GM19023 (cell line): Measurements from ENCODE around the gene RBCK1.
"Not testable (repeated sequence)": the region's sequence is repeated elsewhere in the genome, so short reads cannot be mapped to it uniquely, and the experiment has no call there.

ENCODE experiments used
- ATAC-seq: cut with Tn5 transposase; IDR thresholded peaks from one replicate; pipeline ENCODE4 v1.9.1; 2021; ENCODE audit warnings: mild to moderate bottlenecking, moderate library complexity; ENCODE audit not compliant: unreplicated experiment

RBCK1 gene

GRCh38 chr20:407953-408842 lies at the start of gene RBCK1:
RBCK1 (plus strand) TSS chr20:408299; CDS start chr20:408758, 459 bp downstream.
- ATAC-seq, result peak; percentile 71

- ATAC-seq, result no peak
Measured at GRCh38 chr20:358891-359555, 49.1 kb upstream of the RBCK1 start.

GRCh38 chr20:361561-361960 lies 46.5 kb upstream of the RBCK1 start:
- no peak for ATAC-seq

GRCh38 chr20:362271-363254 lies 45.5 kb upstream of the RBCK1 start:
- no peak for ATAC-seq

- no peak for ATAC-seq
Measured at GRCh38 chr20:363319-364078, 44.6 kb upstream of the RBCK1 start.

- no peak for ATAC-seq
Measured at GRCh38 chr20:364905-365794, 42.9 kb upstream of the RBCK1 start.

GRCh38 chr20:366041-366718 lies 41.9 kb upstream of the RBCK1 start:
- no peak for ATAC-seq

GRCh38 chr20:366719-367485 lies 41.2 kb upstream of the RBCK1 start:
- ATAC-seq, result no peak

- ATAC-seq, result no peak
Measured at GRCh38 chr20:367486-367887, 40.6 kb upstream of the RBCK1 start.

- ATAC-seq, result no peak
Measured at GRCh38 chr20:368915-369314, 39.2 kb upstream of the RBCK1 start.

GRCh38 chr20:370151-370600 lies 37.9 kb upstream of the RBCK1 start:
- ATAC-seq, result no peak

GRCh38 chr20:370977-371754 lies 36.9 kb upstream of the RBCK1 start:
- ATAC-seq, result no peak

- ATAC-seq, result no peak
Measured at GRCh38 chr20:371755-372542, 36.1 kb upstream of the RBCK1 start.

- ATAC-seq, result not testable (repeated sequence)
Measured at GRCh38 chr20:372543-373082, 35.5 kb upstream of the RBCK1 start.

- no peak for ATAC-seq
Measured at GRCh38 chr20:373171-373890, 34.8 kb upstream of the RBCK1 start.
